CD4-positive, alpha-beta memory T cell (primary cell): ENCODE data around the gene FAM222B. TPM values are rescaled to one million over a fixed set of nuclear protein-coding genes. Genes with fewer than 3 reads are reported as not detected.

Source experiments
- CTCF ChIA-PET: fragments of 350-600 bp; sonication (Branson Sonifier 250); formaldehyde crosslinking; loops from one replicate; lab custom pipeline; 2021; ENCODE audit warnings: inconsistent platforms; ENCODE audit not compliant: partially characterized antibody; lab: Charles Lee
- POLR2A ChIA-PET: fragments of 350-600 bp; sonication (Branson Sonifier 250); formaldehyde crosslinking; loops from one replicate; lab custom pipeline; 2021; ENCODE audit not compliant: partially characterized antibody; lab: Charles Lee
- DNase-seq, 5 donors: peaks; one replicate each; pipeline versions ENCODE4 v3.0.0 to v3.0.0-alpha.2; 2020 to 2022; ENCODE audit warnings: mixed read lengths in 1 of 5
- H3K27ac ChIP-seq: one replicate; pipeline ENCODE4 v1.7.0; 2013; ENCODE audit warnings: low read depth, low read length
- H3K27me3 ChIP-seq: 2 replicates; pipeline ENCODE4 v1.7.0; 2013; ENCODE audit warnings: mild to moderate bottlenecking, low read length, moderate library complexity; ENCODE audit not compliant: insufficient read depth
- H3K36me3 ChIP-seq: 2 replicates; pipeline ENCODE4 v1.7.0; 2013; ENCODE audit warnings: mild to moderate bottlenecking, low read length, moderate library complexity; ENCODE audit not compliant: insufficient read depth
- H3K4me1 ChIP-seq: 2 replicates; pipeline ENCODE4 v1.7.0; 2013; ENCODE audit warnings: mild to moderate bottlenecking, low read length, moderate library complexity; ENCODE audit not compliant: insufficient read depth
- H3K4me3 ChIP-seq, 2 donors: one replicate each; pipeline ENCODE4 v1.7.0; 2013; ENCODE audit warnings: low read length in 2 of 2, mild to moderate bottlenecking in 1 of 2
- H3K9me3 ChIP-seq, 2 donors: one replicate each; pipeline ENCODE4 v1.7.0; 2013; ENCODE audit warnings: low read length in 2 of 2, control low read depth in 1 of 2; ENCODE audit not compliant: control insufficient read depth in 1 of 2
- H3K27ac Mint-ChIP-seq, 7 donors: one replicate each; pipeline ENCODE4 v1.8.0; 2020 to 2021; ENCODE audit warnings: mixed read lengths in 7 of 7, mild to moderate bottlenecking in 6 of 7, inconsistent platforms in 3 of 7, moderate library complexity in 3 of 7
- H3K27me3 Mint-ChIP-seq, 2 donors: one replicate each; pipeline ENCODE4 v1.8.0; 2020 to 2021; ENCODE audit warnings: mixed read lengths in 2 of 2
- H3K36me3 Mint-ChIP-seq, 2 donors: one replicate each; pipeline ENCODE4 v1.8.0; 2020 to 2021; ENCODE audit warnings: mixed read lengths in 2 of 2, inconsistent platforms in 1 of 2, mild to moderate bottlenecking in 1 of 2
- H3K4me1 Mint-ChIP-seq, 4 donors: one replicate each; pipeline ENCODE4 v1.8.0; 2020 to 2021; ENCODE audit warnings: mixed read lengths in 4 of 4, mild to moderate bottlenecking in 1 of 4
- H3K4me3 Mint-ChIP-seq, 8 donors: one replicate each; pipeline ENCODE4 v1.8.0; 2020 to 2021; ENCODE audit warnings: mixed read lengths in 8 of 8, mild to moderate bottlenecking in 7 of 8, moderate library complexity in 6 of 8, inconsistent platforms in 3 of 8
- H3K9me3 Mint-ChIP-seq, 8 donors: one replicate each; pipeline ENCODE4 v1.8.0; 2020 to 2021; ENCODE audit warnings: mixed read lengths in 8 of 8, mild to moderate bottlenecking in 5 of 8, inconsistent platforms in 3 of 8, moderate library complexity in 1 of 8
- intact Hi-C: fragments of 100-400 bp; cut with micrococcal nuclease; formaldehyde crosslinking; loops from one replicate; pipeline ENCODE4 v1.15.1; 2023
- polyA plus RNA-seq, 2 donors: library from polyadenylated mRNA; unstranded; fragments of 300-500 nt; fragmentation: Illumina TruSeq; gene quantifications; one replicate each; pipeline ENCODE4 v1.2.3, GENCODE V29; 2021
- total RNA-seq, 2 experiments: library from RNA; stranded (reverse); gene quantifications; one replicate each; pipeline ENCODE4 v1.2.3, GENCODE V29; 2021

The FAM222B gene
- total and polyA plus RNA-seq, 4 experiments from 2014 or later = 7.9 to 23.2 (median 21.0) TPM

DNA sequence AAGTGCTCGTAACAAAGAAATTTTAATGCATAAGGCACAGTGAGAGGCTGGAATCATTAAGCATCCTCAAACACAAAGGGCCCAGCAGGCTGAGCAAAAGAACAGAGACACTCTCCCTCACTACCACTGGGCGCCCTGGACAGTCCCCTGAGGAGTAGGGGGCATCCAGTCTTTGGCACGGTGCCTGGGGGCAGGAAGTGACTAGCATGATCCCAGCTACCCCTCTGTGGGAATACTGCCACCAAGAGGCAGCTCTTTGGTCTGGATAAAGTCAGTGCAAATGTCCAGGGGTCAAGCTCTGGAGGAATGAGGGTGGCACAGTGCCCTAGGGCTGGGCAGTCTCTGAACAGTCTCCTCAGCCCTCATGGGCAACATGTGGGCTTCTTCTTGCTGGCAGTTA, 128.3 kb downstream of the FAM222B start:
- Histone ChIP-seq H3K27ac (no peak overlapping the region), H3K4me3 (no peak overlapping the region), H3K27me3 (peaks cover 11% of the 10 kb centered on the region), H3K4me1 (peaks cover 24% of the 10 kb centered on the region), H3K36me3 (no peaks in the 10 kb centered on the region), H3K9me3 (no peaks in the 10 kb centered on the region)
- Mint-ChIP-seq H3K9me3 (no peaks in the 10 kb centered on the region), H3K36me3 (peaks cover 3 to 4% of the 10 kb centered on the region in 2 donors), H3K4me3 (peak overlapping the region in 1 of 8 donors; percentile 18), H3K27ac (no peak overlapping the region), H3K27me3 (peaks cover 9 to 16% of the 10 kb centered on the region in 2 donors), H3K4me1 (peaks cover 15 to 34% (median 23%) of the 10 kb centered on the region in 4 donors)
- CTCF ChIA-PET = interaction anchor here (1.7 to 3.5 kb wide), 2 partner anchors 12 to 13 kb away, joined by 7 to 22 read pairs; partner anchors contain the start of genes NEK8 and TLCD1
- no peak for DNase-seq
- intact Hi-C loops = no loop called here
- POLR2A ChIA-PET = no interaction called here

DNA sequence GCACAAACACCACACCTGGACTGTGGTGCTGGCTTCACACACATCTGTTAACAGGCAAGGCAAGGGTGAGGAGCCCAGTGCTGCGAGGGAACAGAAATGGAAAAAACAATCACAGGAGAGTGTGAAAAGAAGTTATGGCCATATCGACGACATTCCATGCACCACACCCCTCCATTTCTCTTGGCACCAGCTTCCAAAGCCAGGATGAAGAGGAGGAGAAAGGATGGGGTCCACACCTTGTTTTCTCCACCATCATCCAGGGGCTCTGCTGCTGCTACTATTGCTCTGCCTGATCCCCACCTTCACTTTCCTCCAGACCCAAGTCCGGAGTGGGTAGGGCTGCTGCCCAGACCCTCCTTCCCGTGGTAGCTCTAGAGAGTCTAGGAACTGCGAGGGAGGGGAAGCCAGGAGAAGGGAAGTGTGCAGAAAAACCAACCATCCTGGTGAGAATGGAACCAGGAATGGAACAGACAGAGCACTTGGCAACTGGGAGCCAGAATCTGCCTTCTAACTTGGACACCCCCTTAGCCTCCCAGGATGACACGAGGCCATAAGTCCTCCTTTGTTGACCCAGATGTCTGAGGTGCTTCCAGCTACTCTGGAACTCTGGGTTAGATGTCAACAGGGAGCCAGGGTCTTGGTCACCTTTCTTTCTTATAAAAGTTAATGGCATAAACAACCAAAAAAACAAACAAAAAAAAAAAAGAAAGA, 129.7 kb downstream of the FAM222B start:
- no peak overlapping the region for H3K4me3 ChIP-seq
- ChIA-PET CTCF (interaction anchor here (1.1 to 3.5 kb wide), 3 partner anchors 7 to 68 kb away, joined by 3 to 22 read pairs (median 9); partner anchors contain the start of genes BLTP2, NEK8, RPL23A and TLCD1), POLR2A (interaction anchor here (0.8 to 7.3 kb wide), 10 partner anchors 8 to 239 kb away, joined by 3 to 93 read pairs (median 13); partner anchors contain the start of genes DHRS13, NEK8, PHF12 and PIGS)
- Mint-ChIP-seq H3K9me3 (peaks cover 0 to 2% (median 0%) of the 10 kb centered on the region in 8 donors), H3K27ac (peak overlapping the region; percentile 87 to 97 (median 96)), H3K4me1 (peaks cover 10 to 22% (median 16%) of the 10 kb centered on the region in 4 donors), H3K36me3 (peaks cover 3 to 4% of the 10 kb centered on the region in 2 donors), H3K4me3 (peak overlapping the region; percentile 91 to 95 (median 94)), H3K27me3 (peaks cover 7 to 14% of the 10 kb centered on the region in 2 donors)
- no peaks in the 10 kb centered on the region for H3K36me3 ChIP-seq
- peaks cover 20% of the 10 kb centered on the region for H3K4me1 ChIP-seq
- H3K9me3 ChIP-seq = no peaks in the 10 kb centered on the region
- peaks cover 11% of the 10 kb centered on the region for H3K27me3 ChIP-seq
- DNase-seq = no peak
- peak overlapping the region; percentile 85 for H3K27ac ChIP-seq
- intact Hi-C loops = no loop called here

DNA sequence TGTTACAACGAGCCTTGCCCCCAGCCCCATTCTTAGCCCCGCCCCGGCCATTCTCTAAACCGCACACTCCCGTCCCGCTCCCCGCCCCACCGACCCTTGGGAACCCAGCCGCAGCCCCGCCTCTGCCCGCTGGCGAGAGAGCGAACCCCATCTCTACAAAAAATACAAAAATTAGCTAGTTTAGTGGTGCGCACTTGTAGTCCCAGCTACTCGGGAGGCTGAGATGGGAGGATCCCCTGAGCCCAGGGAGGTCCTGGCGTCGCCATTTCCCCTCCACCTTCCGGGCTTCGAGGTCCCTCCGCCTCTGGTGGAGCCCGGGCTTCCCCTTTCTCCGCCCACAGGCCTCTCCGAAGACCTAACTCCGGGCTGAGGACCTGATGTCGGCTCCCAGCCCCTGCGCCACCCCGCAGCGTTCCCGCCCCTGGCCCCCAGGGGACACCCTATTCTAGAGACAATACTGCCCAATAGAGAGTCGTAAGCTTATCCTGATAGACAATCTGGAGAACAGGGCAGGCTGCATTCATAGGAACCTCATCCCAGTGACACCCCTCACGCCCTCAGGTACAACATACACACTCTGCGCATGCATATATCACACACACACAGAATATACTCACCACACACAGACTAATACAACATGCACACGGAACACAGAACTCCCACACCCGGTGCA, 130.4 kb downstream of the FAM222B start:
- POLR2A ChIA-PET = interaction anchor here (0.8 to 7.3 kb wide), 15 partner anchors 9 to 240 kb away, joined by 3 to 93 read pairs (median 10); partner anchors contain the start of genes BLTP2, DHRS13, NEK8 and PHF12
- Histone ChIP-seq H3K27me3 (peaks cover 11% of the 10 kb centered on the region), H3K4me1 (peaks cover 16% of the 10 kb centered on the region), H3K27ac (peak overlapping the region; percentile 85), H3K36me3 (no peaks in the 10 kb centered on the region), H3K4me3 (peak overlapping the region; percentile 63 to 69), H3K9me3 (no peaks in the 10 kb centered on the region)
- DNase-seq = peak; percentile 51 to 79 (median 60)
- H3K4me3 Mint-ChIP-seq = peak overlapping the region; percentile 91 to 95 (median 94)
- peaks cover 6 to 14% of the 10 kb centered on the region in 2 donors for H3K27me3 Mint-ChIP-seq
- intact Hi-C loops = no loop called here
- H3K36me3 Mint-ChIP-seq = peaks cover 3 to 4% of the 10 kb centered on the region in 2 donors
- peak overlapping the region; percentile 92 to 97 (median 96) for H3K27ac Mint-ChIP-seq
- H3K4me1 Mint-ChIP-seq = peaks cover 13 to 28% (median 19%) of the 10 kb centered on the region in 4 donors
- H3K9me3 Mint-ChIP-seq = peaks cover 0 to 2% (median 0%) of the 10 kb centered on the region in 8 donors
- CTCF ChIA-PET = interaction anchor here (1.1 to 3.5 kb wide), 7 partner anchors 8 to 377 kb away, joined by 3 to 22 read pairs (median 8); partner anchors contain the start of genes IFT20, NEK8, RPL23A and TLCD1

DNA sequence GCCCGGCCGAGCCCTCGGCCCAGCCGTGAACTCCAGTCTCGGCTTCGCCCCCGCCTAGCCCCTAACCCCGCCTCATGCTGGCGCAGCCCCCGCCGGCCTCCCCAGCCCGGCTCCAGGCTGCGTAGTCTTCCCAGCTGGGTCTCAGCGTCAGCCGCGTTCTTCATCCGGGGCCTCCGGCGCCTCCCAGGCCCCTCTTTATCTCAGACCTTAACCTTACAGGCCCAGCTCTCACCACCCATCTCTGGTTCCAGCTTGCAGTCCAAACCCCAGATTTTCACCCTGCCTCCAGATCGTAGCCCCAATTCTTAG, 130.9 kb downstream of the FAM222B start, which contains the start of gene PROCA1:
PROCA1 (minus strand) TSS at position 166 of the 309 bp plus-strand sequence. CDS start 228 bp downstream, outside the sequence.
- peak within 1 kb of the TSS; percentile 85 for H3K27ac ChIP-seq
- DNase-seq = peak in 1 of 5 donors; percentile 53
- Mint-ChIP-seq H3K4me1 (peaks cover 13 to 30% (median 19%) of the 10 kb centered on the region in 4 donors), H3K9me3 (peaks cover 0 to 2% (median 0%) of the 10 kb centered on the region in 8 donors), H3K27ac (peak within 1 kb of the TSS; percentile 92 to 97 (median 96)), H3K36me3 (peaks cover 3 to 4% of the 10 kb centered on the region in 2 donors), H3K4me3 (peak within 1 kb of the TSS; percentile 91 to 95 (median 94)), H3K27me3 (peaks cover 6 to 14% of the 10 kb centered on the region in 2 donors)
- peaks cover 13% of the 10 kb centered on the region for H3K4me1 ChIP-seq
- H3K4me3 ChIP-seq = peak within 1 kb of the TSS; percentile 63 to 69
- CTCF ChIA-PET = interaction anchor here (1.1 to 3.5 kb wide), 8 partner anchors 8 to 376 kb away, joined by 3 to 22 read pairs (median 6); partner anchors contain the start of genes IFT20, NEK8, RPL23A and TLCD1
- no peaks in the 10 kb centered on the region for H3K36me3 ChIP-seq
- no peaks in the 10 kb centered on the region for H3K9me3 ChIP-seq
- intact Hi-C loops = loop anchor here (1.0 to 2.0 kb wide), 2 partner anchors 8 to 49 kb away; partner anchors contain the start of genes RPL23A and SUPT6H
- peaks cover 10% of the 10 kb centered on the region for H3K27me3 ChIP-seq
- POLR2A ChIA-PET = interaction anchor here (0.8 to 7.3 kb wide), 18 partner anchors 10 to 241 kb away, joined by 3 to 93 read pairs (median 7); partner anchors contain the start of genes BLTP2, DHRS13, FLOT2 and NEK8

DNA sequence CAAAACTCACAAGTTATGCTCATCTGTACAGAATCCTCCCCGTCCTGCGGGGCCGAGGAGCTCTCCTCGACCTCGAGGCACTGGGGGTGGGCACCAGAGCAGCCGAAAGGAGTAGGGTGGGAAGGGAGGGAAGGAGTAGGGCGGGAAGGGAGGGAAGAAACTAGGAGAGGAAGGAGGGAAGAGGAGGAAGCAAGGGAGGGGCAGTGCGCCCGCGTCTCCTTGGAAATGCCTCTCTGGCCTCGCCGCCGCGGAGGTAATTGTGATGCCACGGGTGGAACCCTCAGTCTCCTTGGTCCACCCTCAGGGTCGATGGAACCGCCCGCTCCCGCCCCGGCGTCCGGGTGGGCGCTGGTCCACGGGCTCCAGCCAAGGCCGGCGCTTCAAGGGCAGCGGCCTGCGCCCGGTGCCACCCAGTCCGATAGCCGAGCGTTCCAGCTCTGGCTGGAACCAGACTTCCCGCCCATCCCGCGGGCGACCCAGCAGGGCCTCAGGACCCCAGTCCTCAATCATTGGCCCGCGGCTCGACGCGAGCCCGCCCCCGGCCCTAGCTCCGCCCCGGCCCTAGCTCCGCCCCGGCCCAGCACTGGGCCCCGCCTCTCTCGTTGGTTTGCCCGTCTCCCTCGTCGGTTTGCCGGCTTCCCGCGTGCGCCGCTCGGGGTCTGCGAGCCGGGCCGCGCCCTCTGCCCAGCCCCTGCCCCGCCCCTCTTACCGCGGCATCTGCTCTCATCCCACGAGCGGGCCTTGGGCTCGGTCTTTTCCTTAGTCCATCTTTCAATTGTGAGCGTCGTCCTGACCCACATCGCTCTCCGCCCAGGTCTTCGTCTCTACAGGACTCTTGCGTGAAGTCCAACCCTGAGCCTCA, 131.5 kb downstream of the FAM222B start:
- peaks cover 13 to 30% (median 20%) of the 10 kb centered on the region in 4 donors for H3K4me1 Mint-ChIP-seq
- Histone ChIP-seq H3K27me3 (peaks cover 7% of the 10 kb centered on the region), H3K36me3 (no peaks in the 10 kb centered on the region), H3K27ac (peak overlapping the region; percentile 85), H3K4me1 (peaks cover 13% of the 10 kb centered on the region), H3K4me3 (peak overlapping the region; percentile 63 to 69), H3K9me3 (no peaks in the 10 kb centered on the region)
- peaks cover 0 to 2% (median 0%) of the 10 kb centered on the region in 8 donors for H3K9me3 Mint-ChIP-seq
- intact Hi-C loops = loop anchor here (1.0 to 2.0 kb wide), 2 partner anchors 8 to 48 kb away; partner anchors contain the start of genes RPL23A and SUPT6H
- ChIA-PET POLR2A (interaction anchor here (0.6 to 7.3 kb wide), 20 partner anchors 9 to 241 kb away, joined by 3 to 93 read pairs (median 6); partner anchors contain the start of genes BLTP2, FLOT2, NEK8 and PHF12), CTCF (interaction anchor here (1.1 to 3.5 kb wide), 8 partner anchors 9 to 376 kb away, joined by 3 to 22 read pairs (median 6); partner anchors contain the start of genes IFT20, NEK8, RPL23A and TLCD1)
- peaks cover 4% of the 10 kb centered on the region in 2 donors for H3K36me3 Mint-ChIP-seq
- DNase-seq = peak; percentile 85 to 88 (median 87)
- peak overlapping the region; percentile 92 to 97 (median 96) for H3K27ac Mint-ChIP-seq
- peaks cover 4 to 11% of the 10 kb centered on the region in 2 donors for H3K27me3 Mint-ChIP-seq
- H3K4me3 Mint-ChIP-seq = peak overlapping the region; percentile 91 to 95 (median 94)

DNA sequence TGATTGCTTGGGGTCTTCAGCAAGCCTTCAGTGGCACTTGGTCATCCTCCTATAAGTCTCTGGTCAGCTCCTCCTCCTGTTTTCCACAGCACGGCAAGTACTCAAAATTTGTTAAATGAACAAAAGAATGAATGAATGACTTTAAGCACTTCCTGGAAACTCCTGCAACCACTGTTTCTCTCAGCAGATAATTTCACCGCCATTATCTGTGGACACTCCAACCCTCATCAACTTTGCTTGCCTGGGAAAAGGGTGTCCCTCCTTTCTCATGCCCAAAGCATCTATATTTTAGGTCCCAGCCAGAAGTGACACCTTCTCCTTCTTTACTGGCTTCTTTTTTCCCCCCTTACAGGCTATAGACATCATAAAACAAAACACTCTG, 135.3 kb downstream of the FAM222B start:
- no peak for DNase-seq
- Histone ChIP-seq H3K36me3 (peaks cover 11% of the 10 kb centered on the region), H3K4me1 (peaks cover 9% of the 10 kb centered on the region), H3K9me3 (no peaks in the 10 kb centered on the region), H3K4me3 (no peak overlapping the region), H3K27ac (no peak overlapping the region), H3K27me3 (no peaks in the 10 kb centered on the region)
- H3K36me3 Mint-ChIP-seq = peaks cover 14 to 22% of the 10 kb centered on the region in 2 donors
- H3K27me3 Mint-ChIP-seq = no peaks in the 10 kb centered on the region
- H3K9me3 Mint-ChIP-seq = peaks cover 0 to 2% (median 0%) of the 10 kb centered on the region in 8 donors
- H3K27ac Mint-ChIP-seq = peak overlapping the region in 5 of 7 donors; percentile 41 to 85 (median 57)
- POLR2A ChIA-PET = interaction anchor here (7.3 kb wide), 1 partner anchor 14 kb away, joined by 93 read pairs; the partner anchor contains the start of gene RPL23A
- H3K4me1 Mint-ChIP-seq = peaks cover 7 to 24% (median 16%) of the 10 kb centered on the region in 4 donors
- peak overlapping the region in 1 of 8 donors; percentile 17 for H3K4me3 Mint-ChIP-seq
- intact Hi-C loops = no loop called here
- CTCF ChIA-PET = interaction anchor here (1.0 to 1.2 kb wide), 2 partner anchors 12 to 13 kb away, joined by 3 to 5 read pairs; partner anchors contain the start of gene RPL23A
